ENCODE results near the gene MROH2A.

MROH2A gene

GRCh38 chr2:233801357-233802131, 23.4 kb downstream of the MROH2A start:
- DNase-seq (ENCODE audit: low read depth) = peak; percentile 11
- no peak overlapping the region for H3K4me3 ChIP-seq (ENCODE audit: low read depth, low read length)
- TF ChIP-seq CTCF (conservative IDR thresholded peaks at IDR 0.05; ENCODE audit: low read depth, low read length) = no peak

- TF ChIP-seq CTCF (conservative IDR thresholded peaks at IDR 0.05; ENCODE audit: low read depth, low read length) = no peak
Measured at GRCh38 chr2:233802132-233802815, 24.1 kb downstream of the MROH2A start.

GRCh38 chr2:233803292-233803911, 25.3 kb downstream of the MROH2A start:
- no peak for TF ChIP-seq CTCF (conservative IDR thresholded peaks at IDR 0.05; ENCODE audit: low read depth, low read length)
- DNase-seq (ENCODE audit: low read depth) = no peak
- H3K4me3 ChIP-seq (ENCODE audit: low read depth, low read length) = no peak overlapping the region

More at GRCh38 chr2:233802132-233802815, 24.1 kb downstream of the MROH2A start:
- DNase-seq (ENCODE audit: low read depth) = no peak
- H3K4me3 ChIP-seq (ENCODE audit: low read depth, low read length) = no peak overlapping the region

GRCh38 chr2:233803994-233804393, 25.9 kb downstream of the MROH2A start:
- no peak for DNase-seq (ENCODE audit: low read depth)
- no peak overlapping the region for H3K4me3 ChIP-seq (ENCODE audit: low read depth, low read length)
- TF ChIP-seq CTCF (conservative IDR thresholded peaks at IDR 0.05; ENCODE audit: low read depth, low read length) = no peak

GRCh38 chr2:233807215-233807865, 29.2 kb downstream of the MROH2A start:
- peak; percentile 23 for TF ChIP-seq CTCF (conservative IDR thresholded peaks at IDR 0.05; ENCODE audit: low read depth, low read length)
- no peak for DNase-seq (ENCODE audit: low read depth)
- H3K4me3 ChIP-seq (ENCODE audit: low read depth, low read length) = no peak overlapping the region

- no peak overlapping the region for H3K4me3 ChIP-seq (ENCODE audit: low read depth, low read length)
- TF ChIP-seq CTCF (conservative IDR thresholded peaks at IDR 0.05; ENCODE audit: low read depth, low read length) = no peak
- DNase-seq (ENCODE audit: low read depth) = no peak
Measured at GRCh38 chr2:233807966-233808935, 30.1 kb downstream of the MROH2A start.

Measured in choroid plexus epithelial cell (primary cell).